ENCODE data around the gene RPL18A. TPM values are rescaled to one million over a fixed set of nuclear protein-coding genes. Genes with fewer than 3 reads are reported as not detected.

Gene RPL18A
- total RNA-seq, 1 donor from 2014 or later: 493 TPM

DNA sequence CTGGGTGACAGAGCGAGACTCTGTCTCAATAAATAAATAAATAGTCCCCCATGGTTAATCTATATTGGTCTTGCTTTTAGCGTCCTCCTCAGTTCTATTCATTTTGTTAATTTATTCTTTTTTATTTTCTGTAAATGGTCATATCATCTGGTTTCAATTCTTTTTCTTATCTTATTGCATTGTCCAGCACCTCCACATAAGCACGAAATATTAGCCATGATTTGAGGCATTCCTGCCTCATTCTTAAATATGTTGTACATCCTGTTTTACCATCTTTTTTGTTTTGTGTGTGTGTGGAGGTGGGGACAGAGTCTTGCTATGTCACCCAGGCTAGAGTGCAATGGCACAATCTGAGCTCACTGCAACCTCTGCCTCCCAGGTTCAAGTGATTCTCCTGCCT lies 48.5 kb downstream of the RPL18A start:
- ATAC-seq: no peak
- no peak for DNase-seq (ENCODE audit: low spot score)

DNA sequence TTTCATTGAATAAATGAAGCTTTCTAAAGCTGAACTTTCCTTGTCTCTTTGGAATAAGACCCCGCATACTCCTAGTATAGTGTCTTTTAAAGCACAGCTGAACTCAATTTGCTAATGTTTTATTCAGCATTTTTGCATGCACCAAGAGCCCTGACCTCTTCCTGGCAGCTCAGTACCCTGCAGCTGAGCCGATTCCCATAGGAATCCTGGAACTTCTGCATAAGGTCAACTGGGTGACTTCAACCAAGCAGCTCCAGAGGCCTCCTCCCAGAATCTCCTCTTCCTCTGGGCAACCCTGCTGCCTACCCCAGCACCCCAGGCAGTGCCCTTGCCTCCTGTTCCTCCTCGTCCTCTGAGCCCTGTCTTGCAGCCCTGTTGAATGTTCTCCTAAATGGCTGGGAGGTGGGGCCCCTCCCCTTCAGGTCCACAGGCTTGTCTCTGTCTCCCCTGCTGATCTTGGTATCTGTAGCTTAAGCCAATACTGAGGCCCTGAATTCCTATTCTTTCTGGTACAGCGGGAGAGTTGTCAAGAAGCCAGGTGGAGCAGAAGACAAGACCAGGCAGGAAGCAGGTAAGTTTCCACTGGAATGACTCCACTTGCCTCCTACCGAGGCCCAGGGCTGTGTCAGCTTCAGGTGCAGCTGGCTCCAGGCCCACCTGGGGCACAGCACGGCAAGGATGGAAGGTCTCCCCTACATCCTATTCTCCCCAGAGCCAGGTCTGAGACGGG lies 49.5 kb downstream of the RPL18A start:
- DNase-seq (ENCODE audit: low spot score) (no peak), ATAC-seq (no peak)

DNA sequence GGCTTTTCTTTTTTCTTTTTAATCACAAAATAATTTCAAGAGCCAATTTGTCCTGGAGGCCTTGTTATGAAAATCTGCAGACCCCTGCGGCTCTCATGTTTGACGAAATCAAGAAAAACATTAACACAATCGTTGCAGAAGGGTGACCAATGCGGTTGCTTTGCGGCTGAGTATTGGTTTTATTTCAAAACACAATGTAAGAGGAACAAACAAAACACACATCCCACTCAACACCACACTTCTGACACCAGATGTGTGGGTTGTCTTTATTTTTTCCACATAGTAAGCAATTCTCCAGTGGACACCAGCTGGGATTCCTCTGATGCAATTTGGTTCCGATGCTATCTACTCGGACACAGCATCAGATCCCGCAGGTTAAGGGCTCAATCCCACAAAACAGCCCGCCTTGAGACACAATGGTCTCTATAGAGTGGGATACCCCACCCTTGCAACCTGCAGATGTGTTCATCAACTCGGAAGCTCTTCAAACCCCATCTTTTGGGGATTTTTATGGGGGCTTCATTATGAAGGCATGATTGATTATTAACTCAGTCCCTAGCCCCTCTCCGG lies 51.2 kb downstream of the RPL18A start:
- ATAC-seq (no peak), DNase-seq (ENCODE audit: low spot score) (no peak)

Other genes starting within 250 kb of the RPL18A start
- 0.13 TPM for gene UNC13A, start 171.6 kb upstream of the RPL18A start, total RNA-seq
- 14.3 TPM for gene MAP1S, start 140.4 kb upstream of the RPL18A start, total RNA-seq
- 1.7 TPM for gene FCHO1, start 108.4 kb upstream of the RPL18A start, total RNA-seq
- gene B3GNT3, start 64.8 kb upstream of the RPL18A start, total RNA-seq: 1.2 TPM
- gene INSL3, start 38.4 kb upstream of the RPL18A start, total RNA-seq: not detected
- 1.2 TPM for gene JAK3, start 11.9 kb upstream of the RPL18A start, total RNA-seq
- gene SLC5A5, start 12.0 kb downstream of the RPL18A start, total RNA-seq: not detected
- 31.6 TPM for gene CCDC124, start 73.1 kb downstream of the RPL18A start, total RNA-seq
- not detected for gene KCNN1, start 107.2 kb downstream of the RPL18A start, total RNA-seq
- gene ARRDC2, start 148.3 kb downstream of the RPL18A start, total RNA-seq: 6.3 TPM
- gene IL12RB1, start 227.0 kb downstream of the RPL18A start, total RNA-seq: 0.25 TPM
- gene MAST3, start 237.9 kb downstream of the RPL18A start, total RNA-seq: 18.4 TPM